ENCODE results near the gene PAPPA.

PAPPA gene

GRCh38 chr9:116181853-116182610, 28.4 kb downstream of the PAPPA start:
- no peak for DNase-seq (ENCODE audit: low read depth)

- no peak for DNase-seq (ENCODE audit: low read depth)
These were observed 29.3 kb downstream of the PAPPA start for GRCh38 chr9:116182876-116183275.

- DNase-seq (ENCODE audit: low read depth): no peak
These were observed 34.1 kb downstream of the PAPPA start for GRCh38 chr9:116187570-116188170.

- DNase-seq (ENCODE audit: low read depth): no peak
These were observed 36.1 kb downstream of the PAPPA start for GRCh38 chr9:116189683-116190082.

GRCh38 chr9:116190637-116191396, 37.2 kb downstream of the PAPPA start:
- no peak for DNase-seq (ENCODE audit: low read depth)

GRCh38 chr9:116191576-116192415, 38.2 kb downstream of the PAPPA start:
- no peak for DNase-seq (ENCODE audit: low read depth)

- DNase-seq (ENCODE audit: low read depth): no peak
These were observed 40.0 kb downstream of the PAPPA start for GRCh38 chr9:116193636-116194035.

GRCh38 chr9:116196806-116197205, 43.2 kb downstream of the PAPPA start:
- no peak for DNase-seq (ENCODE audit: low read depth)

- no peak for DNase-seq (ENCODE audit: low read depth)
These were observed 44.8 kb downstream of the PAPPA start for GRCh38 chr9:116198344-116198743.

GRCh38 chr9:116202219-116202912, 48.8 kb downstream of the PAPPA start:
- DNase-seq (ENCODE audit: low read depth): no peak

- DNase-seq (ENCODE audit: low read depth): no peak
These were observed 50.8 kb downstream of the PAPPA start for GRCh38 chr9:116204252-116204882.

- no peak for DNase-seq (ENCODE audit: low read depth)
These were observed 54.0 kb downstream of the PAPPA start for GRCh38 chr9:116207371-116208111.

GRCh38 chr9:116208417-116209232, 55.0 kb downstream of the PAPPA start:
- DNase-seq (ENCODE audit: low read depth): no peak

- DNase-seq (ENCODE audit: low read depth): no peak
These were observed 56.0 kb downstream of the PAPPA start for GRCh38 chr9:116209414-116210116.

GRCh38 chr9:116212986-116213692, 59.5 kb downstream of the PAPPA start:
- DNase-seq (ENCODE audit: low read depth): no peak

- no peak for DNase-seq (ENCODE audit: low read depth)
These were observed 60.1 kb downstream of the PAPPA start for GRCh38 chr9:116213693-116214047.

- DNase-seq (ENCODE audit: low read depth): no peak
These were observed 64.8 kb downstream of the PAPPA start for GRCh38 chr9:116218399-116218798.

GRCh38 chr9:116219686-116220085, 66.1 kb downstream of the PAPPA start:
- no peak for DNase-seq (ENCODE audit: low read depth)
